HEK293 (cell line): Measurements from ENCODE around the gene AMIGO1.

Source experiments
- KLF16 ChIP-seq: fragments of 450-650 bp; formaldehyde crosslinking; IDR thresholded peaks from 2 replicates; pipeline ENCODE4 v1.5.1; 2017; ENCODE audit warnings: missing biosample characterization, missing genetic modification characterization
- ZBTB21 ChIP-seq: fragments of 450-650 bp; formaldehyde crosslinking; IDR thresholded peaks from 2 replicates; pipeline ENCODE4 v1.5.1; 2017; ENCODE audit warnings: missing biosample characterization, missing genetic modification characterization
- ZNF274 ChIP-seq, 2 experiments: fragments of 200-500 bp in 1 of 2; fragments of 450-650 bp in 1 of 2; sonication (Bioruptor generic) in 1 of 2; formaldehyde crosslinking in 1 of 2; IDR thresholded peaks; 2 replicates each; pipeline versions ENCODE4 v1.5.1 to v1.6.1; 2014 to 2016; ENCODE audit warnings: borderline replicate concordance in 1 of 2, inconsistent platforms in 1 of 2, low read length in 1 of 2, missing biosample characterization in 1 of 2, missing genetic modification characterization in 1 of 2
- ZNF324 ChIP-seq: fragments of 450-650 bp; formaldehyde crosslinking; IDR thresholded peaks from 2 replicates; pipeline ENCODE4 v1.5.1; 2016; ENCODE audit warnings: missing biosample characterization, missing genetic modification characterization
- TF ChIP-seq, protein P1 (sequence below): fragments of 450-650 bp; formaldehyde crosslinking; IDR thresholded peaks from 2 replicates; pipeline ENCODE4 v1.5.1; 2016; ENCODE audit warnings: missing biosample characterization, missing genetic modification characterization

- TF ChIP-seq KLF16 (tag by site-specific recombination) (no peak; the same call in 1 of the 2 replicates), ZBTB21 (tag by site-specific recombination) (no peak), ZNF274 (IDR thresholded peaks at IDR 0.05; ENCODE audit: low read length) (no peak), ZNF274 (tag by site-specific recombination; IDR thresholded peaks at IDR 0.05; ENCODE audit: borderline replicate concordance) (no peak), ZNF324 (tag by site-specific recombination) (no peak)
- TF ChIP-seq, protein P1, sequence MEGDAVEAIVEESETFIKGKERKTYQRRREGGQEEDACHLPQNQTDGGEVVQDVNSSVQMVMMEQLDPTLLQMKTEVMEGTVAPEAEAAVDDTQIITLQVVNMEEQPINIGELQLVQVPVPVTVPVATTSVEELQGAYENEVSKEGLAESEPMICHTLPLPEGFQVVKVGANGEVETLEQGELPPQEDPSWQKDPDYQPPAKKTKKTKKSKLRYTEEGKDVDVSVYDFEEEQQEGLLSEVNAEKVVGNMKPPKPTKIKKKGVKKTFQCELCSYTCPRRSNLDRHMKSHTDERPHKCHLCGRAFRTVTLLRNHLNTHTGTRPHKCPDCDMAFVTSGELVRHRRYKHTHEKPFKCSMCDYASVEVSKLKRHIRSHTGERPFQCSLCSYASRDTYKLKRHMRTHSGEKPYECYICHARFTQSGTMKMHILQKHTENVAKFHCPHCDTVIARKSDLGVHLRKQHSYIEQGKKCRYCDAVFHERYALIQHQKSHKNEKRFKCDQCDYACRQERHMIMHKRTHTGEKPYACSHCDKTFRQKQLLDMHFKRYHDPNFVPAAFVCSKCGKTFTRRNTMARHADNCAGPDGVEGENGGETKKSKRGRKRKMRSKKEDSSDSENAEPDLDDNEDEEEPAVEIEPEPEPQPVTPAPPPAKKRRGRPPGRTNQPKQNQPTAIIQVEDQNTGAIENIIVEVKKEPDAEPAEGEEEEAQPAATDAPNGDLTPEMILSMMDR (tag by site-specific recombination): peak; percentile 96
Measured at GRCh38 chr1:109482791-109483671, 26.5 kb downstream of the AMIGO1 start.
